ENCODE measurements around the gene DIPK1B.
A peak's percentile ranks its signal among the peaks of the same experiment; 100 is the strongest.
"Not testable (repeated sequence)": the region's sequence is repeated elsewhere in the genome, so short reads cannot be mapped to it uniquely, and the experiment has no call there.

Gene DIPK1B

DNA sequence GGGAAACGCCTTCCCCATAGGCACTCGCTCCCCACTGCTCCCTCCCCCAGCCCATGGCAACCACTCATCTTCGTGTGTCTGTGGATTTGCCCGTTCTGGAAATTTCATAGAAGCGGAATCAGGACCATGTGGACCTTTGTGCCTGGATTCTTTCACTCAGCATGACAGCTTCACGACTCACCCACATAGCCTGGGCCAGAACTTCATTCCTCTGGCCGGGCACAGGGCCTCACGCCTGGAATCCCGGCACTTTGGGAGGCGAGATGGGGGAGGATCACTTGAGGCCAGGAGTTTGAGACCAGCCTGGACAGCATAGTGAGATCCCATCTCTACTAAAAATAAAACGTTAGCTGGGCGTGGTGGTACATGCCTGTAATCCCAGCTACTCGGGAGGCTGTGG, 12.1 kb upstream of the DIPK1B start:
- DNase-seq: no peak

DNA sequence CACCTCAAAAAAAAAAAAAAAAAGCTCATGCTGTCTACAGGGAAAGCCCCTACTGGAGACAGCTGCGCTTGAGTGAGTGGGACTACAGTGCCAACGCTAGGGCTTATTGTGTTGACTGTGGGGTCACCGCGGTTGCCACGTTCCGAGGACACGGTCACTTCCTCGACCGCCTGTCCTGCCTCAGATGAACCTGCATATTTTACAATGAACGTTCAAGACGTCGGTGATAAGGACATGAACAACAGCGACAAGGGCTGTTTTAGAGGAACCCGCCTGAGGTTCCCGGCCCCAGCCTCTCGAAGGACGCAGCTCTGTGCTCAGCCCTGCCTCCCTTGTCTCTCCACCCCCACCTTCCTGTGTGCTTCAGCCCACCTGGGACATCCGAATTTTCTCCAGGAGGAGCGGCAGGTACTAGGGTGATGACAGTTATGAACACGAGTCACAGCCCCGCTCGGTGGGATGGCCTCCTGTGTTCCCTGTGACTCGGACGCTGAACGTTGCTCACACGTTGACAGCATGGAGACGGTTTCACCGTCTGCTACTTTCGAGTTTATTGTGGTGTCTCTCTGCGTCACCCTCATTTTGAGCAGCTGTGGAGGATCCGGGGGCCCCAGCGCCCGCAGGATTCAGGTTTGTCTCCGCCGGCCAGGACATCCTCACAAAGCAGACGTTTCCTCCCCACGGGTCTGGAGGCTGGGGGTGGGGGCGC, 11.3 kb upstream of the DIPK1B start:
- peak; percentile 78 to 82 for DNase-seq

DNA sequence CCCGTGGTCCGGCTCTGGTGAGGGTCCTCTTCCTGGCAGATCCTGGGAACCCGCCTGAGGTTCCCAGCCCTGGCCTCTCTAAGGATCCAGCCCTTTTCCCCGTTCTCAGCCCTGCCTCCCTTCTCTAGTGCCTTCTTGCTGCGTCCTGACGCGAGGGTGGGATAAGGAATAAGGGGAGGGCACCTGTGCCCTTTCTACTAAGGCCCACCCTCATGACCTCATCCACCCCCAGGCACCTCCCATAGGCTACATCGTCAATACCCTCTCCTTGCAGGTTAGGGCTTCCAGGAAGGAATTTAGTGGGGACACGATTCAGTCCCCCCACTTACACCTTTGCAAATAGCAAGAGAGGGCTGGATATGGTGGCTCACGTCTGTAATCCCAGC, 10.7 kb upstream of the DIPK1B start:
- DNase-seq: no peak

DNA sequence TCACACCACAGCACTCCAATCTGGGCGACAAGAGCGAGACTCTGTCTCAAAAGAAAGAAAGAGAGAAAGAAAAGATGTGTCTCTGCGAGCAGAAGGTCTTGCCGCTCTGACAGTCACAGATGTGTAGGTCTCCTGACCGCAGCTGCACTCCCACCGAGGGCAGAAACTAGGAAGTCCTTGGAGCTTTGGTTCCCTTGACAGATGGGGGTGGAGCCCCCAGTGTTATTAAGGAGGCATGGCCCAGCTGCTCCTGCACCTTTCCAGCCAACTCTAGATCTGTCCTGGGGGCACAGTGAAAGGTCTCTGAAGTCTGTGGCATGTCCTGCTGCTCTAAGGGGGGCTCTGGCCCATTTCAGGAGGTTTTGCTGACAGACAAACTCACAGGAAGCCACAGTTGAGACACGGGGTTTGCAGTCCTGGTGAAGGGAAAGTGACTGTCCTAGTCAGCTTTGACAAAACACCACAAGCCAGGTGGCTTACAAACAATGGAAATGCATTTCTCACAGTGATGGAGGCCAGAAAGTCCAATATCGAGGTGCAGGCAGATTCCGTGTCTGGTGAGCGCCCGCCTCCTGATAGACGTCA, 9.0 kb upstream of the DIPK1B start:
- DNase-seq: no peak

DNA sequence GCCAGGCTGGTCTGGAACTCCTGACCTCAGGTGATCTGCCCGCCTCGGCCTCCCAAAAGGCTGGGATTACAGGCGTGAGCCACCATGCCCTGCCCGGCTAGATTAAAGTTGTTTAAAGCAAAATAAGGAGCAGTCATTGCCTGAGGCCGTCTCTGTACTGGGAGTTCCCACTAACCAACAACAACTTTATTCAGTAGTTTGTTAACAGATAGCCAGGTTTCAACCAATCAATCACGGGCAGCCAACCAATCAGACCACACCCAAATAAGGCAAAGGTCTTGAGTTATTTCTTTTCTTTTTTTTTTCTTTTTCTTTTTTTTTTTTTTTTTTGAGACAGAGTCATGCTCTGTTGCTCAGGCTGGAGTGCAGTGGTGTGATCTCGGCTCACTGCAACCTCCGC, 7.6 kb upstream of the DIPK1B start:
- not testable (repeated sequence) for DNase-seq

DNA sequence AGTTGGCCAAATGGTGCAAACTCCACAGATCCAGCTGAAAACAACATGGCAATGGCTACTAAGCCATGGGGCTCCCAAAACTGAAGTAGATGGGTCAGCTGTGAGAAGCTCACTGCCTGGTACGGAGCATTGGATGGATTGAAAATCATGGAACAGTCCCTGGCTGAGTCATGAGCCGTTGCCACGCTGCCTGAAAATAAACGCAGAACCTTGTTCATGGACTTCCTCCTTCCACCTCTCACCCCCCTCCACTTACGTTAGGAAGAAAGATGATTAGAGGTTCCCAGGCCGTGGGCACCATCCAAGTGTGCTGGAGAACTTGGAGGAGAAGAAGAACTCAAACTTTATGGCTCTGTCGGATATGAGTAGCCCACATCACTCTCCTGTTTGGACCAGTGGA, 6.8 kb upstream of the DIPK1B start:
- DNase-seq: no peak

DNA sequence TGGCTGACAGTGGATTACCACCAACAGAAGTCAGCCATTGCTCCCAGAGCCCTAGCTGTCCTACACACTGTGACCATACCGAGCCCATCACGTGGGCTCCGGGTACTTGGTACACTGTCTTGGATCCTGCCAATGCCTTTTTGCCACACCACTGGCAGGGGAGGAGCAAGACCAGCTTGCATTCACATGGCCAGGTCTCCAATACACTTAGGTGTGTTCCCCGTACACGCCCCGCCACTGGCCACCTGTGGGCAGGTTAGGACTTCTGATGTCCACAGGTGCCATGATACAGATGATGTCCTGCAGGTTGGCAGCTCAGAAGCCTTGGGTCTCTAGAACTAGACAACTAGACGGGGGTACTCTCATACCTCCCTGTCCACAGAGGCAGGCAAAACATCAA, 5.4 kb upstream of the DIPK1B start:
- no peak for DNase-seq

DNA sequence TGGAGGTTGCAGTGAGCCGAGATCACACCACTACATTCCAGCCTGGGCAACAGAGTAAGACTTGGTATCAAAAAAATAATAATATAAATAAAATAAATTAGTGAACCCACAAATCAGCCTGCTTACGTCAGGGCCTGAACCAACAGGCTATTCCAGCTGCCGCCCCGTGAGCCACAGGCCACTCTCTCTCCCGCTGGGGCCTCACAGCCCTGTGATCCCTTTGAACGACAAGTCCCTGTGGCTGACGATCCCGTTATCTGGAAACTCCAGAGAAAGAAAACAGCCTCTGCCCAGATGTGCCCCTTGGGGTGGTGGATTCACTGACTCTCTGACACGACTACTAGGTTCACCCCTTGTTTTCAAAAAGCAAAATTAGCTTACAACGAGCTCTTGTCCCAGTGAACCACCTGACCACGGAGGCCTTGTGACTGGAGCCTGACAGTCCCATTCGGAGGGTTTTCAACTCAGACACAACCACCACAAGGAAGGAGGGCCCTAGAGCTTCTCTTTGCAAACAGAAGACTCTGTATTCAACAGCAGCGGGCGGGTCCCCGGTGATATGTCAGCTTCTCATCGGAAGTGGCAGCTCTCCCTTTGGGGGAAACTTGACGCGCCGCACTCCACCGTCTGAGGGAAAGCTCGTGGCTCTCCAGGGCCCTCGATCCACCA, 4.4 kb upstream of the DIPK1B start:
- DNase-seq: no peak

DNA sequence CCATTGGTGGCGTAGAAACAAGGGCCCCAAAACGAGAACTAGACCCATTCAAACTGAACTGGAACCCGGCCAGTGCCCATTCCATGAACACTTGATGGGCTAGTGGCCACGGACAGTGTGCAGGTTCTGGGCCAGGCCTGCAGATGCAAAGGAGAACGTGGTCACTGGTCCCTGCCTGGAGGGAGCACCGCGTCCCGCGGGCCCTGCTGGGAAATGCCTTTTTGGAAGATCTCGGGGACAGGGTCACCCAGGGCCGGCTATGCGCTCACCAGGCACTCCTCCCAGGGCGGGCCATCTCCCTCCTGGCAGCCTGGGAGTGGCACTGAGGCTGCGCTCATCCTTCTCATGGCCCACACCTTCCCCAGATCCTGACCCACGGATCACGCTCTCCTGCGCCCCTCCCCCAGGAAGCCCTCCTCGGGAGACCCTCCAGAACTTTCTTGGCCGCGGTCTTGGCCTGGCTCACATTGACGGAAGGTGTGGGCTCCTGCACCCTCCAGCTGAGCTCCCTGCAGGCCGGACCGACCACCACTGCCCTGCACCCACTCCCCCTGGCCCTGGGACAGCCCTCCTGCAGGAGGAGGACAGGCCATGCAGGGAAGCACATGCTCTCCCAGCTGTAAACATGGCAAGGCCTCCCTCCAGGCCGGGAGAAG, 2.8 kb upstream of the DIPK1B start:
- no peak for DNase-seq

DNA sequence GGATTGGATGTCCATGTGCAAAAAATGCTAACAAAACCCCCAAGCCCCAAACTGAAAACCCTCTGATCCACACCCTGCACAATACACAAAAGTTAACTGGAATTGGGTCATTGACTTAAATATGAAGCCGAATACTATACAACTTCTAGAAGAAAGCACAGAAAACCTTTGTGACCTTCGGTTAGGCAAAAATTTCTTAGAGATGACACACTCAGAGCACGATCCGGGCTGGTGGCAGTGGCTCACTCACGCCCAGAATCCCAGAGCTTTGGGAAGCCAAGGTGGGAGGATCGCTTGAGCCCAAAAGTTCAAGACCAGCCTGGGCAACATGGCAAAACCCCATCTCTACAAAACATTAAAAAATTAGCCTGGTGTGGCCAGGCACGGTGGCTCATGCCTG, 1.8 kb upstream of the DIPK1B start:
- DNase-seq: no peak

DNA sequence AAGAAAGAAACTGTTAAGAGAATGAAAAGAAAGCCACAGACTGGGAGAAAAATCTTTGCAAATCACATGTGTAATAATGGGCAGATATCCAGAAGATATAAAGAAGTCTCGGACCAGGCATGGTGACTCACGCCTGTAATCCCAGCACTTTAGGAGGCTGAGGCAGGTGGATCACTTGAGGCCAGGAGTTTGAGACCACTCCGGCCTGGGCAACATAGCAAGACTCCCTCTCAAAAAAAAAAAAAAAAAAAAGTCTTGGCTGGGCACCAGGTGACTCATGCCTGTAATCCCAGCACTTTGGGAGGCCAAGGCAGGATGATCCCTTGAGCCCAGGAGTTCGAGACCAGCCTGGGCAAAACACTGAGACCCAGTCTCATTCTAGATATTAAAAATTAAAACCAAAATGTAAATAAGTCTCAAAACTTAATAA, 1.1 kb upstream of the DIPK1B start:
- not testable (repeated sequence) for DNase-seq

DNA sequence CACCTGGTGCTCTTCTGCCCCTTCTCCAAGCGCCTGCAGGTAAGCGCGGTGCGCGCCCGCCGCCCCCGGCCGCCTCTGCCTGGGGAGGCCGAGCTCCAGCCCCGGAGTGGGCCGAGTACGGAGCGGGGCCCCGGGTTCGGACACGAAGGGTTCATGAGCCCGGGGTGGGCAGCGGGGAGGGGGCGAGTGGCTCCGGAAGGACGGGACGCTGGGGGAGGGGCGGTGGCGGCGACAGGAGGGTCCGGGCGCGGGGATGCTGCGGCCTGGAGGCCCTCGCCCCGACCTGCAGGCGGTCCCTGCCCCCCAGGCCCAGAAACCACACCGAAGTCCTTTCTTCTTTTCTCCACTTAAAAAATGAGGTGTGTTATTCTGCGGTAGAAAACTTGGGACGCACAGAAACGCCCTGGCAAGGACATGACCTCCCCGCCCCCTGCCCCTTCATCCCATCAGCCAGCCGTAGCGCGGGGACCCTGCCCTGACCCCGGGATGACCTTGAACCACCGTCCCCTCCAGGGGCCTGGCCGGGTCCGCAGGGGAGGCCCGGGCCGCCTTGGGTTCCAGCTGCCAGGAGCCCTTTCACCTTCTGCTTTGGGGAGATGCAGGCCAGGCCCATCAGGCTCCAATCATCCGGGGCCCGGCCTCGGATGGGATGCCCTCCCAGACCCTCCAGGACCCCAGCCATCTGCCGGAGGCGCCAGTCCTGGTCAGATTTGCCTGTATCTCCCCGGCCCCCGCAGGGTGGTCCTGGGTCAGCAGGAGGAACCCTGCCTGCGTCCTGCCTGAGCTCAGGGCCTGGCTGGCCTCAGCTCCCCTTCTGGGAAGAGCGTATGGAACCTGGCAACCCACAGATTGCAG, 545 bp downstream of the DIPK1B start:
- no peak for DNase-seq

DNA sequence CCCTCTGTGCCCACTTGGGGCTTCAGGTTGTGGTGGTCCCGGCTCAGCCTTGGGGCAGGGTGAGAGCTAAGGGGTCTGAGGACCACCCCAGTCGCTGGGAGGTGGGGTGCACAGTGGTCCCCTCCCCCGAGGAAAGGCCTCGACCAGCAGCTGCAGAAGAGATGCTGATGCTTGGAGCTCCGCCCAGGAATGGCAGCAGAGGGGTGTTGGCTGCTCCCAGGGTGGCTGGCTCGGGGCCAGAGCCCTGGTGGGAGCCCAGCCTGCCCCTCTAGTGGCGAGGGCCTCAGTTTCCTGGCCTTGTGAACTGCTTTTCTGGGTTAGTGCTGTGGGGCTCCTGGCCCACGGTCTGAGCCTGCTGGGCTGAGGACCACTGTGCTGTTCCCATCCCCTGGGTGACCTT, 1.2 kb downstream of the DIPK1B start:
- DNase-seq: no peak

DNA sequence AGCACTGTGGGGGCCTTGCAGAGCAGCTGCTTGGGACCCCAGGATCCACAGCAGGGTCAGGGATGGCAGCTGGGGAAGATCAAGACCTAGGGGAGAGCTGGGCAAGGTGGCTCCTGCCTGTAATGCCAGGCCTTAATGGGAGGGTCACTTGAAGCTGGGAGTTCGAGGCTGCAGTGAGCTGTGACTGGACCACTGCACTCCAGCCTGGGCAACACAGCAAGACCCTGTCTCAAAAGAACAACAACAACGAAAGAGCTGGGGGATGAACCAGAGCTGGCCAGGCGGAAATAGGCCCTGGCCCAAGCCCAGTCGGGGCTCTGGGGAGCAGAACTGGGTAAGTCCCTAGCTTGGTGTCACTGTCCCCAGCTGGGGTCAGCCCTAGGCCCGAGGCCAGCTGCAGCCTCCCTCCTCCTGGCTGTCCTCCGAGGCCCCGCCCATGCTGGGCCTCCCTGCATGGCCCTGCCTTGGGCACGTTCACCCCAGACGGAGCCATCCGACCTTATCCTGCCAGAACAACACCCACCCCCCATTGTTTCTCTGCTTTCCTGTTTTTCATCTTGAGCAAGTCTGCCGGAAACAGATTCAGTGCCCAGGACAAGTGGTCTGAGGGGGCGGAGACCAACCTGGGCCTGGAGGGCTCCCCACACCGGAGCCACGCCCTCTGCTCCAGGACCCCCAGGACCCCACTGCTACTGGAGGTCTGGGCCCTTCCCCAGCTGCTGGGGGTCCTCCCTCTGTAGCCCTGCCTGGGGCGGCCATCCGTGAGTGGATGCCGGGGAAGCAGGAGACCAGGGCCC, 1.9 kb downstream of the DIPK1B start:
- DNase-seq: no peak

DNA sequence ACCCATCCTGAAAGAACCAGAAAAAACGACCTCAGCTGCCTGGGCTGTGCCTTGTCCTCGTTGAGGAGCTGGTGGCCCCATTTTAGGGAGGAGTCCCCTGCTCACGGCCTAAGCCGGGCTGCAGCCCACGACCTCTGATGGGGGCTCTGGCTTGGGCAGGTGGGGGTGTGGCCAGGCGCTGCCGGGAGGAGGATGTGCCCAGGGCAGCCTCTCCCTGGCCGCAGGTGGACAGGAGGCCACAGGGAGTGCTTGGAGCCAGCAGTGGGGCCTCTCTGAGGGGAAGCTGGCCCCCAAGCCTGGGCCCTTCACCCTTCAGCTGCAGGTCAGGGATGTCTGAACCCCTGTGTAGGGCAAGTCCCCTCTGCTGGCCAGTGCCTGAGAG, 2.5 kb downstream of the DIPK1B start:
- DNase-seq: no peak

DNA sequence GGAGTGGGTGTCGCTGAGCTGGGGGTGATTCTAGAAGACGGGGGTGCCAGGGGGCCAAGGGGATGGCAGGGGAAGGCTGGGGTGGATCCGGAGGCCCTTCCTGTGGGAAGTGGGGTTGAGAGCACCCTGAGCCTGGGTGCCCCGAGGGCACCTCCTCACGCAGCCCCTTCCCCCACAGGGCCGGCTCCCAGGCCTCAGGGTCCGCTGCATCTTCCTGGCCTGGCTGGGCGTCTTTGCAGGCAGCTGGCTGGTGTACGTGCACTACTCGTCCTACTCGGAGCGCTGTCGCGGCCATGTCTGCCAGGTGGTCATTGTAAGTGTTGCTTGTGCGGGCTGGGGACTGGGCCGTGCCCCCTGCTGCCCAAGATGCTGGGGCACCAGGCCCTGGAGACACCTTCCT, 5.0 kb downstream of the DIPK1B start:
- no peak for DNase-seq

DNA sequence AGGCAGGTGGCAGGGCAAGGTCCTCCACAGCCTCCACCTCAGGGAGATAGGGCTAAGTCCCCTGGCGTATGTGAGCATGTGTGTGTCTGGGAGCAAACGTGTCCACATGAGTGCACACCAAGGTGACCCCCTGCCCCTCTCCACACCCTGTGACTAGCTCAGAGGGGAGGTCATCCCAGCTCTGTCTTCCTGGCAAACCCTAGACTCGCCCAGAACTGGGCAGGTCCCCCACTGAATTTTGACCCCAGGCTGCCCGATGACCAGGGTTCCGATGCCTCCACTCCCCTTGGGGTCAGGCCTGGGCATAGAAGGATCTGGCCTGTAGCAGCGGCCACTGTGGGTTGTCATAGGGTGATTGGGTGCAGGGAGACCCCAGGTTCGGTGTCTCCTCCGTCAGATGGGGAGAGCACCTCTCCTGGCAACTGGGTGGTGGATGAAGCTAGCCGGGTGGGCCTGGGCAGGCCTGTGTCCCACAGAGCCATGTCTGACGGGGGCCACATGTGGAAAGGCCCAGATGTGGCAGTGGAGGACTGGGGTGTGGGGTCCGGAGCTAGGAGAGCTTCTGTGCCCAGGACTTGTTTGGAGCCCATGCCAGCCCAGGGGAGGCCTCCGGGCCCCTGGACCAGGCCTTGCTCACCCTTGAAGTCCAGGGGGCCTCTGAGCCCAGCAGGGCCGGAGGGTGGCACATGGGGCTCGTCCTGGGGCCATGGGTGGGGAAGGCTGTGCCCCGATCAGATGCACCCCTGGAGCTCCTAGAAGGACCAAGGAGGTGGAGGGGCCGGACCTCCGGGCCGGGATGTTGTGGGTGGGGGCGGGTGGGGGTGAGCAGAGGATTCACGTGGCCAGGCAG, 6.2 kb downstream of the DIPK1B start:
- DNase-seq: no peak

DNA sequence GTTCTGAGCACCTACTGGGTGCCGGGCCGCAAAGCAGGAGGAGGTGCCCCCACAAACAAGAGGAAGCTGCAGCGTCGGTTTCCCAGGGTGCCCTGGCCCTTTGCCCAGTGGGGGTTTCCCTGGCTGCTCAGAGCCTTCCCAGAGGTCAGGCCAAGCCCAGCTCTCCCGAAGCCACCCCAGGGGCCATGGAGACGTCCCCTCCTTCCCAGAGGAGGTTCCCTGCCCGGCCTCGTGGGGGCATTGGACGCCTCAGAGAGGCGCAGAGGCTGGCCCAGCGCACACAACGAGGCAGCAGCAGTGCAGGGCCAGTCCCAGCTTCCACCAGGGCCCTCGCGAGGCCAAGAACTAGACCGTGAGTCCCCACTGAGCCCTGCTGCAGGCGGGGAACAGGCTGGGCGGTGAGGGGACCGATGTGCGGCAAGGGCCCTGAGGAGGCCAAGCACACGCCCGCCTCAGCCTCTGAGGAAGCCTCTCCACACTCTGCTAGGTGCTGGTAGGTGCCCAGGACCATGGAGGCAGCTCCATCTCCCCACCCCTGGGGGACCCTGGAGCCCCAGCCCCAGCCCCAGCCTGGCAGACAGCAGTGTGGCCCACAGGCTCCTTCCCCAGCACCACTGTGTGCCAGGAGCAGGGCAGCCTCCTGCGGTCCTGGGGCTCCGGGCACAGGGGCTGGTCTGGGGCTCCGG, 7.0 kb downstream of the DIPK1B start:
- DNase-seq: no peak

DNA sequence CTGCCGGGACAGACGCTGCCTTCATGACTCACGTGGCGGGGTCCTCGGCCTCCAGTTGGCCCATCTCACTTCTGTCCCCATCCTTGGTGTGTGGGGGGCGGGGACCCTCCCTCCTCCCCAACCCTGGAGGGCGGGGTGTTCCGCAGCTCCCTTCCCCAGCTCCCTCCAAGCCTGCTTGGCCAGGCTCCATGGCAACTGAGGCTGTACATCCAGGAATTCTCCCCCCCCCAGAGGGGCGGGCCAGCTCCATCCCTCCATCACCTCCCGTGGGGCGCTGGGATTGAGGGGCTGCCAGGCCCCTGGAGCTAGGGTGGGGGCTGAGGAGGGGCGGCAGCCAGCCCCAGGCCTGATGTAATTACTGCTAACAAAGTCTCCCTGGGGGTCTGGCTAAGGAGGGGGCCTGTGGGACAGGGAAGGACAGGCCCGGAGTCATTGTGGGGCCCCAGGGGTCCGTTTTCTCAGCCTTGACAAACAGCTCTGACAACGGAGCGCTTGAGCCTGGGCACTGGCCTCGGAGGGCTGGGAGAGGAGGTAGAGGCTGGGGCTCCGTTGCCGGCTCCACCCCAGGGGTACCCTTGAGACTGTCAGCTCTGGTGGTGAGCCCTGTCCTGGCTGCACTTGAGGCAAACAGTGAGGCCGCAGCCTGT, 8.0 kb downstream of the DIPK1B start:
- DNase-seq: no peak

DNA sequence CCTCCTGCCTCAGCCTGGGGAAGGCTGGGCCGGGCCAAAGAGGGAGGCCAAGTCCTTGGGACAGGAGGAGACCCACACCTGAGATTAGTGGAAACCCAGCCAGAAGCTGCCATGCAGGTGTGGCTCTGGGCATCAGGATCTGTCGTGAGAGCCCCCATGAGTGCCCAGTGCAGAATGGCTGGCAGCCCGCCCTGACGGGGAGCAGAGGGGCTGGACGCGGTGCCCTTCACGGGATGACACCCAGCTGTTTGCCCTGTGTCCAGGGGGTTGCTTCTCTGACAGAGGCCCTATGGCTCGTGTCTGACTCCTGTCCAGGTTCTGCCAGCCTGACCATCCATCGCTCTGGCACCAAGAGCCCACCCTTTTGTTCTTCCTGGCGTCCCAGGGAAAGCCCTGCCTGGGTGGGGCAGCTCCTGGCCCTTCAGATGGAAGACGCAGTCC, 8.5 kb downstream of the DIPK1B start:
- DNase-seq: no peak
